SJCRH30 (cell line): ENCODE data around the gene TOR1B. TPM values are rescaled to one million over a fixed set of nuclear protein-coding genes. Genes with fewer than 3 reads are reported as not detected.

Experiments used
- DNase-seq, 2 experiments: peaks; one replicate each; pipeline ENCODE4 v3.0.0-alpha.2; 2015 to 2020
- H3K27ac ChIP-seq: fragments of 250-450 bp; sonication (Bioruptor Pico); 2 replicates; pipeline ENCODE4 v1.5.1; 2020; ENCODE audit warnings: mild to moderate bottlenecking, moderate library complexity
- H3K27me3 ChIP-seq: fragments of 250-450 bp; sonication (Bioruptor Pico); 2 replicates; pipeline ENCODE4 v1.5.1; 2020; ENCODE audit warnings: mild to moderate bottlenecking, moderate library complexity
- H3K36me3 ChIP-seq: fragments of 250-450 bp; sonication (Bioruptor Pico); 2 replicates; pipeline ENCODE4 v1.5.1; 2020; ENCODE audit warnings: mild to moderate bottlenecking, moderate library complexity
- H3K4me1 ChIP-seq: fragments of 250-450 bp; sonication (Bioruptor Pico); 2 replicates; pipeline ENCODE4 v1.5.1; 2020; ENCODE audit warnings: mild to moderate bottlenecking, moderate library complexity
- H3K4me3 ChIP-seq: fragments of 250-450 bp; sonication (Bioruptor Pico); 2 replicates; pipeline ENCODE4 v1.5.1; 2020; ENCODE audit warnings: mild to moderate bottlenecking, moderate library complexity
- H3K9me3 ChIP-seq: fragments of 250-450 bp; sonication (Bioruptor Pico); replicated peaks from 2 replicates; pipeline ENCODE4 v1.5.1; 2020; ENCODE audit warnings: mild to moderate bottlenecking, moderate library complexity
- total RNA-seq: library from RNA; depleted of rRNA; stranded (reverse); fragments of >200 nt; shearing (Covaris generic); gene quantifications from 2 replicates; pipeline ENCODE4 v1.2.3, GENCODE V29; 2014; rRNA removed

Gene TOR1B
- total RNA-seq, 1 experiment from 2014 or later, result 21.8 TPM

GRCh38 chr9:129858167-129858962, 55.4 kb downstream of the TOR1B start:
- no peak for DNase-seq
- H3K27me3 ChIP-seq, result no peaks in the 10 kb centered on the region
- H3K36me3 ChIP-seq, result 0 out of 2 replicates have a peak, but pooled peaks cover 7% of the 10 kb centered on the region
- no peaks in the 10 kb centered on the region for H3K9me3 ChIP-seq
- no peak overlapping the region for H3K27ac ChIP-seq
- H3K4me1 ChIP-seq, result peaks cover 4% of the 10 kb centered on the region
- no peak overlapping the region for H3K4me3 ChIP-seq

Other genes starting within 250 kb of the TOR1B start
- not detected in 2 replicates for gene C9orf50, start 182.1 kb upstream of the TOR1B start, total RNA-seq
- 47.8 and 48.5 TPM in 2 replicates for gene NTMT1, start 177.0 kb upstream of the TOR1B start, total RNA-seq
- gene ASB6, start 161.0 kb upstream of the TOR1B start, total RNA-seq, result 23.0 and 23.4 TPM in 2 replicates
- 0.18 and 0.20 TPM in 2 replicates for gene PRRX2, start 137.5 kb upstream of the TOR1B start, total RNA-seq
- gene PTGES, start 50.1 kb upstream of the TOR1B start, total RNA-seq, result 0.76 and 0.91 TPM in 2 replicates
- gene TOR1A, start 21.0 kb downstream of the TOR1B start, total RNA-seq, result 44.7 and 45.6 TPM in 2 replicates
- 74.1 and 76.0 TPM in 2 replicates for gene C9orf78, start 32.1 kb downstream of the TOR1B start, total RNA-seq
- gene USP20, start 32.3 kb downstream of the TOR1B start, total RNA-seq, result 15.1 and 17.0 TPM in 2 replicates
- 46.3 and 56.9 TPM in 2 replicates for gene FNBP1, start 240.0 kb downstream of the TOR1B start, total RNA-seq